Erythroblast (primary cell): ENCODE measurements around the gene CNP.

Experiments
- GATA1 ChIP-seq: IDR thresholded peaks from 2 replicates; pipeline ENCODE4 v1.6.1; 2011; ENCODE audit warnings: low read depth, mild to moderate bottlenecking, control low read depth, low read length, moderate library complexity
- POLR2A ChIP-seq: IDR thresholded peaks from 2 replicates; pipeline ENCODE4 v1.6.1; 2011; ENCODE audit warnings: mild to moderate bottlenecking, low read length

DNA sequence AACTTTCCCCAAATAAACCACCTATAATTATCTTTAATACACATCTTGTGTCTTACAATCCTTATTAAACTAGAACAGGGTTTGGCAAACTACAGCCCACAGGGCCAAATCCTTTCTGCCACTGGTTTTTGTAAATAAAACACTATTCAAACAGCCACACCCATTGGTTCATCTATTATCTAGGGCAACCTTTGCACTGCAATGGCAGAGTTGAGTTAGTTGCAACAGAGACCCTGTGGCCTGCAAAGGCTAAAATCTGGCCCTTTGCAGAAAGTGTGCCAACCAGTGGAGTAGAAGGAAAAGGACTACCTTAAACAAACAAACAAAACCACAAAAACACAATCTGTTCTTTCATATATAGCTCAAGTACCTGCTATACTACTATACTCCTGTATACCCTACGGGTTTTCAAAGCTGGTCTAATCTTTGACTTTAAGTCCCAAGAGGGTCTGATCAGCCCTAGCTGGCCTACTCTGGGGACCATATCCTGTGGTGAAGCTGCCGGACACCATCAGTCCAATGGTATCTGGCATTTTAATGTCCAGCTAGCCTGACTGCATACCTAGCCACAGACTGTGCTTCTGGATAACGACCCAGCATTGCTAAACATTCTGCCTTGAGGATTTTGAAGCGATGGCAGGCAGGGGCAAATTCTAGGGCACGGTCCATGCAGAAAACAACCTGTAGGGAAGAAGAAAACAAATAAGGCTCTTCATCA, 23.3 kb downstream of the CNP start:
- no peak for TF ChIP-seq POLR2A
- TF ChIP-seq GATA1: no peak
